Stimulated activated CD4-positive, alpha-beta T cell treated with anti-CD3 and anti-CD28 coated beads, Interleukin-4, amount 100 ng/mL, for 48 hours (primary cell): ENCODE results near the gene ANKRD33B.

Source experiments
- DNase-seq, 2 donors: peaks; one replicate each; pipeline ENCODE4 v3.0.0-alpha.2; 2020; ENCODE audit warnings: low read depth in 2 of 2

ANKRD33B gene

GRCh38 chr5:10695055-10695649 lies 131.3 kb downstream of the ANKRD33B start:
- no peak for DNase-seq

- DNase-seq: no peak
These were observed 132.1 kb downstream of the ANKRD33B start for GRCh38 chr5:10695759-10696543.

GRCh38 chr5:10699281-10699874 lies 135.5 kb downstream of the ANKRD33B start:
- no peak for DNase-seq

GRCh38 chr5:10699987-10700386 lies 136.1 kb downstream of the ANKRD33B start:
- no peak for DNase-seq

- no peak for DNase-seq
These were observed 136.6 kb downstream of the ANKRD33B start for GRCh38 chr5:10700516-10700915.

GRCh38 chr5:10701567-10702039 lies 137.7 kb downstream of the ANKRD33B start:
- DNase-seq: peak in 1 of 2 donors; percentile 13

- no peak for DNase-seq
These were observed 138.3 kb downstream of the ANKRD33B start for GRCh38 chr5:10702040-10702629.

GRCh38 chr5:10702911-10703491 lies 139.1 kb downstream of the ANKRD33B start:
- DNase-seq: no peak

- DNase-seq: no peak
These were observed 139.8 kb downstream of the ANKRD33B start for GRCh38 chr5:10703676-10704075.

- DNase-seq: no peak
These were observed 141.2 kb downstream of the ANKRD33B start for GRCh38 chr5:10704949-10705621.

- no peak for DNase-seq
These were observed 141.9 kb downstream of the ANKRD33B start for GRCh38 chr5:10705747-10706146.

GRCh38 chr5:10706326-10706725 lies 142.5 kb downstream of the ANKRD33B start:
- DNase-seq: no peak
